Tibial artery (tissue), 4 donors: ENCODE data around the gene HPSE.

Experiments used
- DNase-seq, 2 donors: peaks; one replicate each; pipeline ENCODE4 v3.0.0-alpha.2; 2019
- H3K27ac ChIP-seq, 2 donors: fragments of 200-600 bp; sonication (generic) in 1 of 2; 1 replicate in 1 of 2; 2 replicates in 1 of 2; pipeline ENCODE4 v1.5.1; 2018 to 2019; ENCODE audit warnings: mild to moderate bottlenecking in 1 of 2
- H3K27me3 ChIP-seq, 2 donors: fragments of 200-600 bp; sonication (generic) in 1 of 2; one replicate each; pipeline versions ENCODE4 v1.5.1 to v1.6.0; 2016 to 2019
- H3K36me3 ChIP-seq, 3 donors: fragments of 200-600 bp; sonication (generic) in 2 of 3; one replicate each; pipeline ENCODE4 v1.5.1; 2016 to 2019; ENCODE audit warnings: mild to moderate bottlenecking in 2 of 3
- H3K4me1 ChIP-seq, 4 donors: fragments of 200-600 bp; sonication (generic) in 2 of 4; 1 replicate in 3 of 4; 2 replicates in 1 of 4; pipeline ENCODE4 v1.5.1; 2016 to 2019
- H3K4me3 ChIP-seq, 2 donors: fragments of 200-600 bp; sonication (generic) in 1 of 2; 1 replicate in 1 of 2; 2 replicates in 1 of 2; pipeline ENCODE4 v1.5.1; 2018 to 2019; ENCODE audit warnings: mild to moderate bottlenecking in 2 of 2
- H3K9me3 ChIP-seq, 3 donors: fragments of 200-600 bp; sonication (generic) in 1 of 3; one replicate each; pipeline ENCODE4 v1.5.1; 2016 to 2019
- CTCF ChIP-seq, 2 experiments: fragments of 200-600 bp in 1 of 2; fragments of 450-650 bp in 1 of 2; IDR thresholded peaks; one replicate each; pipeline ENCODE4 v1.5.1; 2017 to 2019; ENCODE audit warnings: antibody characterized with exemption in 2 of 2, mild to moderate bottlenecking in 1 of 2, moderate library complexity in 1 of 2
- intact Hi-C: fragments of 100-400 bp; cut with DNase I; formaldehyde crosslinking; loops from one replicate; pipeline ENCODE4 v1.15.0; 2023; ENCODE audit warnings: low total_unique reads

HPSE gene

GRCh38 chr4:83353516-83353915 lies 18.9 kb upstream of the HPSE start:
- Histone ChIP-seq H3K36me3 (no peaks in the 10 kb centered on the region), H3K9me3 (no peaks in the 10 kb centered on the region), H3K4me1 (peaks cover 0 to 22% (median 6%) of the 10 kb centered on the region in 4 donors), H3K27ac (no peak overlapping the region), H3K4me3 (no peak overlapping the region), H3K27me3 (no peaks in the 10 kb centered on the region)
- TF ChIP-seq CTCF (IDR thresholded peaks at IDR 0.05), result no peak
- intact Hi-C loops, result no loop called here
- no peak for DNase-seq

DNA sequence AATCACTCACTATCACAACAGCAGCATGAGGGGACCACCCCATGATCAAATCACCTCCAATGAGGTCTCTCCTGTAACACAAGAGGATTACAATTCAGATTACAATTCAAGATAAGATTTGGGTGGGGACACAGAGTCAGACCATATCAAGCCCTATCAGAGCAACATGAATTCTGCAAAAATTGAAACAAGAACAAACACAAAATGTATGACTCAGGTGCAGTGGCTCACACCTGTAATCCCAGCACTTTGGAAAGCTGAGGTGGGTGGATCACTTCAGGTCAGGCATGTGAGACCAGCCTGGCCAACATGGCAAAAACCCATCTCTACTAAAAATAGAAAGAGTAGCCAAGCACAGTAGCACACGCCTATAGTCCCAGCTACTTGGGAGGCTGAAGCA lies 13.4 kb upstream of the HPSE start:
- no peaks in the 10 kb centered on the region for H3K36me3 ChIP-seq
- no peak for TF ChIP-seq CTCF (IDR thresholded peaks at IDR 0.05)

DNA sequence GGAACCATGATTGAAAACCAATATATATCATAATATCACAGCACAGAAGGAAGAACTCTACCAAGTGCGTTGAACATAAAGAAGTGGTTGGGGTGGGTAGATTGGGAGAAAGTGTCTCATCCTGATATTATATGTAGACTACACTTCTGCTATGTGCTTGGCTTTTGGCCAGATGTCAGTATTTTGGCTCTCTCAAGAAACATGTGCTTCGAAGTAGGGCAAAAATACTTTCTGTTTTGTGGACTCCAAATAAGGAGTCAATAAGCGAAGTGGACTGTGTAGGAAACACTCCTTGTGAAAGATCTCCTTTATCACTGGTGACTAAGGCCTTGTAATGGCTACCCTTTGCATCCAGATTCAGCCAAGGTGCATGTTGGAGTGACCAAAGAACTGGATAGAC lies 7.8 kb upstream of the HPSE start:
- H3K4me1 ChIP-seq, result no peaks in the 10 kb centered on the region
- no peaks in the 10 kb centered on the region for H3K27me3 ChIP-seq
- no peak overlapping the region for H3K27ac ChIP-seq
- DNase-seq, result no peak
- H3K36me3 ChIP-seq, result no peaks in the 10 kb centered on the region
- intact Hi-C loops, result no loop called here
- TF ChIP-seq CTCF (IDR thresholded peaks at IDR 0.05), result no peak
- no peak overlapping the region for H3K4me3 ChIP-seq
- H3K9me3 ChIP-seq, result peaks cover 0 to 9% (median 0%) of the 10 kb centered on the region in 3 donors

More for the DNA sequence above, 13.4 kb upstream of the HPSE start:
- no peaks in the 10 kb centered on the region for H3K9me3 ChIP-seq
- intact Hi-C loops, result no loop called here
- no peak overlapping the region for H3K4me3 ChIP-seq
- no peak for DNase-seq
- H3K27me3 ChIP-seq, result no peaks in the 10 kb centered on the region
- no peak overlapping the region for H3K27ac ChIP-seq
- H3K4me1 ChIP-seq, result no peaks in the 10 kb centered on the region

DNA sequence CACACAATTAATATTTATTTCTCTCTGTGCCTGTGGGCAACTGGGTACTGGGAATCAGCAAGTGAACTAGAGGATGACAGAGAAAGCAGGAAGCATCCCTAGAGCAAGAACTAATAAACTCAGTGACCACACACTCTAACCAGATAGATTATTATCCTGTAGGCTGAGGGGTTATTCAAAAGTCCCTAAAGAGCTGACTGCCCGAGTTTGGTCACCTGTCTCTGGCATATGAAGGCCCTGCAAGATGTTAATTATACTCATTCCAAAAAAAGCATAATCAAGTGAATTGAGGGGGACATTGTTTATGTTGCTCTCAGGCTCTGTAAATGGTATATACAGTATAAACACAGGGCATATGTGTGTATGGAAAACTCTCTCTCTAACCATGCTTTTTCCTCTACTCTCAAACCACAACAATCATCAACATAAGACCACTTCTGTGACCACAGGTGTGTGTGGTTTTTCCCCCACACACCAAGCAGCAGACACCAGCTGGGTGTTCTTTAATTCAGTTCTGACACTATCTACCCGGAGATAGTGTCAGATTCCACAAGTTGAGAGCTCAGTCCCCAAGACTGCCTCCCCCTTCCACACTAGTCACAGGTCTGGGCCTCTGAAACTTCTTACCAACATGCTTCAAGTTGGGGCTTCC lies 6.2 kb upstream of the HPSE start:
- DNase-seq, result no peak
- no peaks in the 10 kb centered on the region for H3K4me1 ChIP-seq
- no peaks in the 10 kb centered on the region for H3K27me3 ChIP-seq
- intact Hi-C loops, result no loop called here
- no peak overlapping the region for H3K27ac ChIP-seq
- no peak for TF ChIP-seq CTCF (IDR thresholded peaks at IDR 0.05)
- H3K4me3 ChIP-seq, result no peak overlapping the region
- H3K36me3 ChIP-seq, result no peaks in the 10 kb centered on the region
- peaks cover 0 to 9% (median 0%) of the 10 kb centered on the region in 3 donors for H3K9me3 ChIP-seq

DNA sequence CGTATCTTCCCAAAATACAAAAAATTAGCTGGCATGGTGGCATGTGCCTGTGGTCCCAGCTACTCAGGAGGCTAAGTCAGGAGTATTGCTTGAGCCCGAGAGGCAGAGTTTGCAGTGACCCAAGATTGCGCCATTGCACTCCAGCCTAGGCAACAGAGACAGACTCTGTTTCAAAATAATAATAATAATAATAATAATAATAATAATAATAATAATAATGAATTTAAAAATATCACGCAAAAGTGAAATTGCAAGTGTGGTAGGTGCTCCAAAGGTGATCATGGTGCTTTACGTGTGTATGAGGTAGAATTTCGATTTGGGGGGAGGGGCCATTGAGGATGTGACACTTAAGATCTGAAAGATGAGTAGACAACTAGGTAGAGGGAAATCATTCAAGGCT lies 4.9 kb upstream of the HPSE start:
- TF ChIP-seq CTCF (IDR thresholded peaks at IDR 0.05), result no peak
- Histone ChIP-seq H3K4me3 (no peak overlapping the region), H3K27ac (no peak overlapping the region), H3K9me3 (peaks cover 0 to 9% (median 0%) of the 10 kb centered on the region in 3 donors), H3K4me1 (peaks cover 0 to 12% (median 8%) of the 10 kb centered on the region in 4 donors), H3K36me3 (no peaks in the 10 kb centered on the region), H3K27me3 (peaks cover 0 to under 1% of the 10 kb centered on the region in 2 donors)
- intact Hi-C loops, result no loop called here
- no peak for DNase-seq
